ENCODE measurements around the gene ETFBKMT.
A peak's percentile ranks its signal among the peaks of the same experiment; 100 is the strongest.

The ETFBKMT gene, protein sequence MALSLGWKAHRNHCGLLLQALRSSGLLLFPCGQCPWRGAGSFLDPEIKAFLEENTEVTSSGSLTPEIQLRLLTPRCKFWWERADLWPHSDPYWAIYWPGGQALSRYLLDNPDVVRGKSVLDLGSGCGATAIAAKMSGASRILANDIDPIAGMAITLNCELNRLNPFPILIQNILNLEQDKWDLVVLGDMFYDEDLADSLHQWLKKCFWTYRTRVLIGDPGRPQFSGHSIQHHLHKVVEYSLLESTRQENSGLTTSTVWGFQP

DNA sequence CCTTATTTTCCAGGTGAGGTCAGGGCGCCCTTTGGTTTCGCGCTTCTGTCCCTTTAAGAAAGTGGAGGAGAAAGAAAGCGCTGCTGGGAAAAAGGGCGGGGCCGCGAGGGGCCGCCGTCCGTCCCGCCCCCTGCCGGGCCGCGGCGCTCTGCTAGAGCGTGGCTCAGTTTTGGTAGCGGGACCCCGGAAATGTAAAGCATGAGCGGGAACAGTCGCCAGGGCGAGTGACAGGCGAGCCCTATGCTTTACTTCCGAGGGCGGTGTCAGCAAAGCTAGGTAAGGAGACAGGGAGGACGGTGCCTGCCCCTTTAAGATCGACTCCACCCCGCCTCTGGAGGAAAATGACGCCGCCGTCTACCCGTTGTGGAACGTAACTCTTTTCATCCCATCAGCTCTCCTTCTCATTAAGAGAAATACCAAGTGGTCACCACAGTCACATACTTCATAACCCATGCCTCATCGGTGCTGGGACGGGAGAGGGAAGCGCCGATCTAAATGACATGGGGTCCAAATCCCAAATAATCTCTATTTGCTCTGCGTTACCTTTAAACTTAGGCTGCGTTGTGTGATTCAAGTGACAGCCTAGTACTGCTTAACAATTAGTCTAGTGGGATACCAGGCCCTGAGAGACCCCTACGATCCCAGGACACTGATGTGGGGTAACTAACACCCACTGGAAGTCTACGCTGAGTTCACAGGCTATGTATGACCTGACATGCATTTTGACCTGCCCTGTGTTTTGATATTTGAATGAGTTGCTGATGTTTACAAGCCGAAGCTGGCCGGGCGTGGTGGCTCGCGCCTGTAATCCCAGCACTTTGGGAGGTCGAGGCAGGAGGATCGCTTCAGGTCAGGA lies at the start of gene ETFBKMT:
TSS of gene ETFBKMT (plus strand) at position 602 of the 856 bp plus-strand sequence. CDS start 2,266 bp downstream, outside the sequence.
- peak; percentile 99 for DNase-seq (ENCODE audit: low read depth)

DNA sequence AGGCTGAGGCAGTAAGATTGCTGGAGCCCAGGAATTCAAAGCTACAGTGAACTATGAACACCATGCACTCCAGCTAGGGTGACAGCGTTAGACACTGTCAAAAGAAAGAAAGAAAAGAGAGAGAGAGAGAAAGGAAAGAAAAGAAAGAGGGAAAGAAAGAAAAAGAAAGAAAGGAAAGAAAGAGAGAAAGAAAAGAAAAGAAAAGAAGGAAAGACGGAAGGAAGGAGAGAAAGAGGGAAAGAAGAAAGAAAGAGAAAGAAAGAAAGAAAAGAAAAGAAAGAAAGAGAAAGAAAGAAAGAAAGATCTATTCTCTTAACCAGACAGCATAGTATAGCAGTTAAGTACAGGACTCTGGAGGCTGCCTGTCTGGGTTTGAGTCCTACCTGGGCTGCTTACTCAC lies 46.7 kb upstream of the ETFBKMT start:
- DNase-seq (ENCODE audit: low read depth): no peak

DNA sequence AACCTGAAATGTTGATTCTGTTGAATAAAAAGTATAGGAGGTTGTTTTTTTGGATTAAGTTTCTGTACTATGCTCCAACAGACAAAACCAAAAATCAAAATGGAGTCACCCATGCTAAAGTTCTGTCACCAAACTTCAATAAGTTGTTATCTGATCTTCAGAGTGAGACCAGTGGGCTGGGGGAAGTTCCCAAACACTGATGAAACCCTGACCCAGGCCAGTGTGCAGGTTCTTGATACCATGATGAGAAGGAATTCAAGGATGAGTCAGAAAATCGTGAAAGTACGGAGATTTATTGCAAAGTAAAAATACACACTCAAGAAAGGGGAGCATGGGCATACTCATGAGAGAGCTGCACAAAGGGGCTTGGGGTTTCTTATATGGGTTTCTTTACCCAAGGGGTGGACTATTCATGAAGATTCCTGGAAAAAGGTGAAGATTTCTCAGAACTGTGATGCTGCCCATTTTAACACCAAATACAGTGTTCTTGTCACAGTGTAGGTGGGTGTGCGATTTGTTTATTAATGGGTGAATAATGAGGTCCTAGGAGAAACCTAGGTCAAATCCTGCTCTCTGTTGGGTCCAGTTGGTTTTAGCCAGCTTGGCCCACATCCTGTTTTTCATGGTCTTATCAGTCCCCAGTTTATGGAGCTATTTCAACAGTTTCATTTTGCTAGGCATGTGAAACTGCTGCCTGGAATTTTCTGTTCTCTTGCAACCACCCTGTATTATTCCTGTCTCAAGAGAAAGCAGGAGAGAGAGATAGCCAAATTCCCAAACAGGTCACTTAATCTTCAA lies 41.1 kb upstream of the ETFBKMT start:
- DNase-seq (ENCODE audit: low read depth): no peak

DNA sequence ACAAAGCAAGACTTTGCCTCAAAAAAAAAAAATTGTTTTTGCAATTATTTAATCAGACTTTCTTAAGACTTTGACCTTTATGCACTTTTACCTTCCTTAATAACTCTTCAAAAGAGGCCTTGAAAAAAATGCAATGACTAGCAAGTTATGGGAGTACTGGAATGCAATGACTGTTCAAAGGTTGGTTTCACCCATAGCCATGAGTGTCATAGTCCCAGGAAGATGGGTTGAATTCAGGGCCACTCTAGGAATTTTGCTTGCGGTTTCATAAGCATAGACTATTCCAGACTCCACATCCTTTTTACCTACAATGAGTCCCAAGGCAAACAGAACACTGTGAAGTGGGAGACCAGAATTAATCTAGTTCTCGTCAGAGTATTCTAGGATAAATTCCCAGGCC lies 39.2 kb upstream of the ETFBKMT start:
- DNase-seq (ENCODE audit: low read depth): no peak

DNA sequence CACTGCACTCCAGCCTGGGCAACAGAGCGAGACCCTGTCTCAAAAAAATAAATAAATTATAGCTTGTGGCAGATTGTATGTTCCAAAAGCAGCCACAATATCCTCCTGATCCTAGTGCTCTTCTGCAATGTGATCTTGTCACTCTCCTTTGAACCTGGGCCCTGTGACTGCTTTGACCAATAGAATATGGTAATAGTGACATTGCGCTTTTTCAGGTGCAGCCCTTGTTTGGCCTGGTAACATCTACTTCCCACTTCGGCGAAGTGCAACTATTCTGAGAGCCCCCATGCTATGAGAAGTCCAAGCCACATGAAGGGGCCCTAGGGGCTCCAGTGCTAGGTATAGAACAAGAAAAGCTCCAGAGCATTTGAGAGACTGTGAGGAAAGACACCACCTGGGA lies 37.5 kb upstream of the ETFBKMT start:
- DNase-seq (ENCODE audit: low read depth): no peak

DNA sequence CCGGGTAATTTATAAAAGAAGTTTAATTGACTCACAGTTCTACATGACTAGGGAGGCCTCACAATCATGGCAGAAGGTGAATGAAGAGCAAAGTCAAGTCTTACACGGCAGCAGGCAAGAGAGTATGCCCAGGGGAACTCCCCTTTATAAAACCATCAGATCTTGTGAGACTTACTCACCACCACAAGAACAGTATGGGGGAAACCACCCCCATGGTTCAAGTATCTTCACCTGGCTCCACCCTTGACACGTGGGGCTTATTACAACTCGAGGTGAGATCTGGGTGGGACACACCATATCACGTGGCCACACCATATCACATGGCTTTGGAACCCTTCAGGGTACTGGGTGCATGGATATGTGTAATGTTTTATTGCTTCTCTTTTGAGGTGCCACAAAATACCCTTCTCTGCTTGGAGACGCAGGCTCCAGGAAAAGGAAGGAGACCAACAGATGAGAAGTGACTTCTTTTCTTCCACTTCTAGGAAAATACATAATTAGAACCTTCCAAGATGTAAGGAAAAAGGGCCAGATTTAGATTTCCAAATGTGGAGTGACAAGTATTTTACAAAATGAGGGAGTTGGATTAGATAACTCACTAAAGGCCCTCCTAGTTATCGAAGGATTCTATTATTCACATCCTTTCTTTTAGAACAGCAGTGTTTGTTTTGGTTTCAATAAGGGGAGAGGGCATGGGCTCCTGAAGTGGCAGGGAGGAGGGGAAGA lies 33.1 kb upstream of the ETFBKMT start:
- no peak for DNase-seq (ENCODE audit: low read depth)

DNA sequence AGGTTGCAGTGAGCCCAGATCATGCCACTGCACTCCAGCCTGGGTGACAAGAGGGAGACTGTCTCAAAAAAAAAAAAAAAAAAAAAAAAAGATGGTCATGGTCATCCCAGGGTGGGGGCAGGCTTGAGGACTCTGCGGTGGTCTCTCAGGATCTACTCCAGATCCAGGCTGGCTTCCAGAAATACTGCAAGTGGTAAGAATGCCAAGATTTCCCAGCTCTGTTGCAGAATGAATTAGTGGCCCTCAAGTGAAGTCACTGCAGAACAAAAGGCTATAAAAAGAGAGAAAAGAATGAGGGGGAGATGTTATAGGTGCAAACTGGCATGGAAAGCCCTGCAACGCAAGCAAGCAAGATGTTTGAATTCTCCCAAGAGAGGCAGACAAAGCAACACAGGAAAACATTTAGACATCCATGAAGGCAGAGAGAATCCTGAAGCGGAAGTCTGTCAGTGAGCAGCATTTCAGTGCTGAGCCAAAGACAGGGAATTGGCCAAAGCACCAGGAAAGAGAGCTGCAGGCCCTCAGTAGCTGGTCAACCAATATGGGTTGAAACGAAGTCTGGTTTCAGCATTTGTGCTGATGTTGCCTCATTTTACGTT lies 31.9 kb upstream of the ETFBKMT start:
- no peak for DNase-seq (ENCODE audit: low read depth)

DNA sequence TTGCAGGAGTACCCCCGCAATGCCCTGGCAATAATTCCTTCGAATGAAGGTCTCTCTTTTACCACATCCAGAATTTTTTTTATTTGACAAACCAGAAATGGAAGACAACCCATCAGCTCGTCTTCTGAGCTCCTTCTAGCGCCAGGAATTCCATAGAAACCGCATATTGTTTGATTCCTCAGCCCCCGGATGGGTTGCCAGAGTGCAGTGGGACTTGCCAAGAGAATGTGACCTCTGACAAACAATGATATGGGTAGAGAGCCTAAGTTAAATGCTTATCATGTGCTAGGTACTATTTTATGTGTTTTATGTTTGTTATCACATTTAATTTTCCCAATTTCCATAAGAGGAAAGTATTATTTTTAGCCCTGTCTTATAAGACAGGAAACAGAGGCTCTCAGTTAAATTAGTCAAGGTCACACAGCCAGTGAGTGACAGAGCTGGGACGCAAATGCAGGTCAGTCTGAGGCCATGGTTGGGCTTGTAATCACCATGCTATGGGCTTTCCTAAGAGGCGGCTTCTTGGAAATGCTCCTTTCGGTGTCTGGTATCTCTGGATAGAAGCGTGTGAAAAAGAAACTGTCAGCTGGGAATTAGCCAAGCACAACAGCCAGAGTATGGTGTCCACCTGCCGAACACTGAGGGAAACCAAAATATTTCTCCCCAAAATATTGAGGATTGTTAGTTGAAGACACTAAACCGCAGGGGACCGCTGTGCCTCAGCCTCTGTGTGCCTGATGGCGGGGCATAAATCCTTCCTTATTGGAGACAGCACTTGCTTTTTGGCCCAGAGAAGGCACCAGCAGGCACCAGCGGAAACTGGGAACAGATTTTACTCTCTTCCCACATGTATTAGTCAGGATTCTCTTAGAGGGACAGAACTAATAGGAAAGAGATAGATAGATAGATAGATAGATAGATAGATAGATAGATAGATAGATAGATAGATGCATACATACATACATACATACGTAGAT lies 29.4 kb upstream of the ETFBKMT start:
- DNase-seq (ENCODE audit: low read depth): no peak

DNA sequence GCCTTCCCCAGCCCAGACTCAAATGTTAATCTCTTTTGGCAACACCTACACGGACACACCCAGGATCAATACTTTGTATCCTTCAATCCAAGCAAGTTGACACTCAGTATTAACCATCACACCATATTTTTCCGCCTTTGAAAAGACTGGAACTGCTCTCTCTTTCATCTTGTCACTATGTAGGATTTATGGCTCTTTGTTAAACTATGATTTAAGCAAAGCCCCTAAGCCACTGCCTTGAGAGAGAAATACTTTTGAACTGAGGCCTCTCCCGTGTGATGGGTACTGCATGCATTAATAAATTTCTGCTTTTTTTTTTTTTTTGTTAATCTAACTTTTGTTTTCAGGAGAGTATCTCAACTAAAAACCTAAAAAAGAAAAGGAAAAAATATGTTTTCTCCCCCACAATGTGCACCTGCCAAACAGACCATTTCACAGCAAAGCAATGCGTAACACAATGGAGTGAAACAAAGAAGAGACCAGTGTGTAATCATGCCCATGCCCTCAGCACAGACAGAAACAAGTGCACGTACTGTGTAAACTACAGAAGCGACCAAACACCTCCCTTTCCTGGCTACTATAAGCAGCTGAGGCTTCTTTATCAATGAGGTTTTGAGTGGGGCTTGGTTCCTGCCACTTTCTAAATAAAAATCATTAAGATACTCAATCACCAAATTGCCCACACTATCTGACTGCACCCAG lies 28.3 kb upstream of the ETFBKMT start:
- DNase-seq (ENCODE audit: low read depth): no peak

DNA sequence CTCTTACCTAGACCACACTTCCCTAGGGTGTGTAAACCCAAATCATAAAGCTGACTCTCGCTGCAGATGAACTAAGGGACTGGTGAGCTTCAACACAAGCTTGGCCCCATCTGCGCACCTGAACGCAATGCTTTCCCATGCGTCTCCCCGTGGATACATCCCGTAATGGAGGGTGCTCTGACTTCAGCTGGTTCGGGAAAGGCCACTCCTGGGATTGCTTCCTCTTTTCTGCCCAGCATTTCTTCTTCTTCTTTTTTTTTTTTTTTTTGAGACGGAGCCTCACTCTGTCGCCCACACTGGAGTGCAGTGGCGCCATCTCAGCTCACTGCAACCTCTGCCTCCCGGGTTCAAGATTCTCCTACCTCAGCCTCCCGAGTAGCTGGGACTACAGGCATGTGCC lies 27.7 kb upstream of the ETFBKMT start:
- DNase-seq (ENCODE audit: low read depth): no peak

DNA sequence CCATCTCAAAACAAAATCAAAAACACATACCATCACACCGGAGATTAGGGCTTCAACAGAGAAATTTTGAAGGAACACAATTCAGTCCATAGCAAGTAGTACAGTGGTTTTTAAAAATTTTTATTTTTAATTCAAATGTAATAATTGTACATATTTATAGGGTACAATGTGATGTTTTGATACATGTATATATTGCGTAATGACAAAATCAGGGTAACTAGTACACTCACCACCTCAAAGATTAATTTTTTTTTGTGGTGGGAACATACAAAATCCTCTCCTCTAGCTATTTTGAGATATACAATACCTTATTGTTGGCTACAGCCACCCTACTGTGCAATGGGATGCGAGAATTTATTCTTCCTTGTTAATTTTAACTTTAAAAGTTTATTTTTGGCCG lies 26.0 kb upstream of the ETFBKMT start:
- DNase-seq (ENCODE audit: low read depth): no peak

DNA sequence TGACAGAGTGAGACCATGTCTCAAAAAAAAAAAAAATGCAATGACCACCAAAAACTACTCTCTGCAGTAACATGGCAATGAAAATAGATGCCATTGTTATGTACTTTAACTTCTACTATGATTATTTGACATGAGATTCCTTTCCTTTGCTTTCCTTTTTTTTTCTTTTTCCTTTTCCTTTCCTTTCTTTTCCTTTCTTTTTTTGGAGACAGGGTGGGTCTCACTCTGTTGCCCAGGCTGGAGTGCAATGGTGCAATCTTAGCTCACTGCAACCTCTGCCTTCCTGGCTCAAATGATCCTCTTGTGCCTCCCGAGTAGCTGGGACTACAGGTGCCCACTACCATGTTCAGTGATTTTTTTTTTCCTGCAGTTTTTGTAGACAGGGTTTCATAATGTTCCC lies 24.9 kb upstream of the ETFBKMT start:
- DNase-seq (ENCODE audit: low read depth): no peak

DNA sequence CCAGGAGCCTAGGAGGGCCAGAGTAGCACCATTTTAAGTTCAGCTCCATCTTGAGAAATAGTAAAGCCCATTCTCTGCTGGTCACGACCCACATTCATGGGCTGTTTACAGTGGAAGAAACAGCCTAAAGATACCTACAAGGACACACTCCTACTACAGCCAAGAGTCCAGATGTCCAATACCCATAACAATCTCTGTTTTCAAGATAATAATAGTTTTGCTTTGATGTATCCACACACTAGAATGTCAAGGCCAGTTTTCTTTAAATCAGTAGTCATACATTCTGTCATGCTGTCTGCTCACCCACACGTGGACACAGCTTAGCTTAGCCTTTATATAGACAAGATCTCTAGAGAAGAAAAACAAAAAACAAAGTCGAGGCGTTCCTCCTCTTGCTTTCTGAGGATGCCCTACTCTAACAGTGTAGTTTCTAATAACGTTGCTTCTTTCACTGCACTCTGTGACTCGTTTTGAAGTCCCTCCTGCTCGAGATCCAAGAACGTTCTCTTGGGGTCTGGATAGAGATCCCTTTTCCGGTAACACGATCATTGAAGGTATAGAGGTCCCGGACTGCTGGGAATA lies 17.9 kb upstream of the ETFBKMT start:
- no peak for DNase-seq (ENCODE audit: low read depth)

DNA sequence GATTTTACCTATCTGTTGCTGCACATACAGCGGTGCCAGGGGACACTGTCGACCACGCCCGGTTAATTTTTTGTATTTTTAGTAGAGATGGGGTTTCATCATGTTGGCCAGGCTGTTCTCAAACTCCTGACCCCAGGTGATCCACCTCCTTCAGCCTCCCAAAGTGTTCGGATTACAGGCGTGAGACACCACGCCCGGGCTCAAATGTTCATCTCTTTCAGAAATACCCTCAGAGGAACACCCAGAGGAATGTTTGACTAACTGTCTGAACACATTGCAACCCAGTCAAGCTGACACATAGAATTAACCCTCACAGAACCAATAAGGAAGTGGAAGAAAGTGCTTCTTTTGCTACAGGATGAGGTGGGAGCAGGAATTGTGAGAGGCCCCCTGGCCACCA lies 15.0 kb upstream of the ETFBKMT start:
- DNase-seq (ENCODE audit: low read depth): no peak

DNA sequence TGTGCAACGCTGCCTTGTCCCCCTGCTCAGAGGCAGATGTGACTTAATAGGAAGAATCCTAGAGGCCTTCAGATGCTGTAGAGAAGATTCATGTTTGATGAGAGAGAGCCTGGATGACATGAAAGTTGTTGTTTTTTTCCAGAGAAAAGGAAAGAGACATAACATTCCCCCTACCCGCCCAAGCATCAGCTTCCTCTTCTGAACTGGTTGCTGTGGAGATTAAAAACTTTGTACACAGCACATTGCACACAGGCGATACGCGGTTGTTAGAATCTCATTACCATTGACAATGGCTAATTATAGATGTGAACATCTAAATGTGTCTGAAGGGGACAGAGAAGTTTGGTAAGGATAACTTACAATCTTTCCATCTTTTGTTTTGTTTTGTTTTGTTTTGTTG lies 13.6 kb upstream of the ETFBKMT start:
- DNase-seq (ENCODE audit: low read depth): no peak

DNA sequence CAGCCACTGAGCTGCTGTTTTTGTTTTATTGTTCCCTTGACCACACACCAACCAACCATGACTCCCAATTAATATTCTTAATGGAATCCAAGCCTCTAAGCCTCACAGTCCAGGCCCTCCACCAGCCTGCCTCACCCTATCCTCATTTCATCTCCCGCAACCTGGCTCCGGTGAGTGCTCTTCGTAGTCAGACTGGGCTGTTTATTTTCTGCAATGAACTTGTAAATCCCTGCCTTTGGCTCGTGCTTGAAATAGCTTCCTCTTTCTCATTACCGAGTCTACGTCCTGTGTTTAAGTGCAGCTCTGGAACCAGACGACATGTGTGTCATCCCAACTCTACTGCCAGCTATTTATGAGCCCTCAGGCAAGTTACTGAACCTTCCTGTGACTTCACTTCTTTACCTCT lies 12.4 kb upstream of the ETFBKMT start:
- DNase-seq (ENCODE audit: low read depth): no peak

DNA sequence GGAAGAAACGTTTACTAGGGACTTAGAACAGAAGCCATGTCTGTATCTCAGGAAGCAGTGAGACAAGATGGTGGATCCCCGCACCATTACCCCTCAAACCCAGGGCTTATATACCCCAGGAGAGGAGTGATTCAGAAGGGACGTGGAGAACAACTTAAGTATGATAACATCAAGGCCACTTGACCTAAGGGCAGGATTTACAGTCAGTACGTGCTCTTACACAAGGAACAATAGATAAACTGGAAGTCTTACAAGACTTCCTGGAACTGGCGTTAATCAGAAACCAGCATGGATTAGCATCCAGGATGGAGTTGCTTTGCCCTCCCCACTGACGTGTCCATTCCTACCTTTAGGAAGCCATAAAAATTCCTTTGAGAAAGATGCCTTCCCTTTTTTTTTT lies 8.6 kb upstream of the ETFBKMT start:
- no peak for DNase-seq (ENCODE audit: low read depth)

DNA sequence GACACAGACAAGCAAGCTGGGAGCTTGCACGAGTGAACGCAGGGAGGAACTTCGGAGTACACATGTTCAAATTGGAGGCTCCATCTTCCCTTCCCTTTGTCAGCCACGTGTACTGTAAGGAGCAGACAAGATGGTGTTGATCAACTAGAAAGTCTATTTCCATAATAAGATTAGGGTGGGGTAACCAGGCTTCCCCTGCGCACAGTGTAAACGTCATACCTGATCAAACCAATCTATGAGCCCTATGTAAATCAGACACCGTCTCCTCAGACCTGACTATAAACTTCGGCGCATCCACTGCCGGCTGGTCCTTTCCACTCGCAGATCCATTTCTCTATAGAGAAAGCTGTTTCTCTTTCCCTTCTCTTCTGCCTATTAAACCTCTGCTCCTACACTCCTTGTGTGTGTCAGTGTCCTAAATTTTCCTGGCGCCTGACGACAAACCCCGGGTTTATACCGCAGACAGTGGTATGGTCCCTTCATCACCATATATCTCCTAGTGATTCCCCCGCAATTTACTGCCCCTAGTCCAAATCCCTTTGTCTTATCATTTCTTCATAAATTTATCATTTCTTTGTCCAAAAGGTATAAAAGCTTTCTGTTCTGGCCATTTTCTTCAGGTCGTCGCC lies 7.5 kb upstream of the ETFBKMT start:
- DNase-seq (ENCODE audit: low read depth): no peak

DNA sequence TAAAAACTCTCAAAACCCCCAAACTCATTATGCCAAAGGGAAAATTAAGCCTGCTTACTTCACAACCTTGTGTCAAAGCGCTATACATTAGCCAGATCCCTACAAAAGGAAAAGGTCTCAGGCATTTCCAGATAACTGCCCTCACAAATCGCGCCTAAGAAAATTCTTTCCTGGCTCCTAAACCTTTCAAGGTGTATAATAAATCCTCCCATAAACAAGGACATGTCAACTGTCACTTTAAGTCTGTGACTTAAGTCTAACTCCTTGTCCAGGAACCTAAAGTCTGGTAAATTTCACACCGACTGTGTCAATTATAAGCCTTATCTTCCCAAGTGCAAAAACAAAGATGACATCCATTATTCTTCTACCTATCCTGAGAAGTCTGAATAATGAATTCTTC lies 4.3 kb upstream of the ETFBKMT start:
- no peak for DNase-seq (ENCODE audit: low read depth)

Measured in HS-27A (cell line).